Epidermal melanocyte (primary cell): Measurements from ENCODE around the gene FRG2.
"Not testable (repeated sequence)": the region's sequence is repeated elsewhere in the genome, so short reads cannot be mapped to it uniquely, and the experiment has no call there.

Source experiments
- DNase-seq: peaks from one replicate; pipeline ENCODE4 v3.0.0; 2011; ENCODE audit warnings: low spot score; ENCODE audit not compliant: insufficient read length

The FRG2 gene

DNA sequence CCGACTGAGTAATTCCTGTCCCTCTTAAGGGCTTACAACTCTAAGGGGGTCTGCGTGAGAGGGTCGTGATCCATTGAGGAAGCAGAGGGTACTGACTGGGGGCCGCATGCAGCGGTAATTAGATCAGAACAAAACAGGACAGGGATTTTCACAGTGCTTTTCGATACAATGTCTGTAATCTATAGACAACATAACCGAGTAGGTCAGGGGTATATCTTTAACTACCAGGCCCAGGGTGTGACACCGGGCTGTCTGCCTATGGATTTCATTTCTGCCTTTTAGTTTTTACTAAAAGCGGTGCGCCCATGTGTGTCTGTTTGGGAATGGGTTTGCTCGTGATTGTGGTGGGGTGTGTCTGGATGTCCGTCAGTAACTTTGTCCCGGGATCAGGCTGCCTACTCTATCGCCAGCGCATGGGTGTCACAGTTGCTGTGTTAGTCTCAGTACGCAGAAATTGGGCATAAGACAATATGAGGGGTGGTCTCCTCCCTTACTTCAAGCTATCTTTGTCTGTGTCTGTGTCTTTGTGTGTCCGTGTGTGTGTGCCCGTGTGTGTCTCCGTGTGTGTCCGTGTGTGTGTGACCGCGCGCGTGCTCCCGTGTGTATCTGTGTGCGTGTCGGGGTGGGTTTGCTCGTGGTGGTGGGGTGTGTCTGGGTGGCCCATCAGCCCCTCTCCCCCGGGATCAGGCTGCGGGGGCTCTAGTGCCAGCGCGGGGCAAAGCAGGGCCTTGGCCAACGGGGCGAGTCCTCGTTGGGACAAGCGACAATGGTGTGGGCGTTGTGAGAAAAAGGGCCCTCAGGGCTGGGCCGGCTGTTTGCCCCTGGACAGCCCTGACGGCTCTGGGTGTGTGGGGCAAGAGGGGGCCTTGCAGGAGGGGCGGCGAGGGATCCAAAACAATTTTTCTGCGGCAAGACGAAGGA is 10.4 kb downstream of the FRG2 start:
- DNase-seq, result no peak

DNA sequence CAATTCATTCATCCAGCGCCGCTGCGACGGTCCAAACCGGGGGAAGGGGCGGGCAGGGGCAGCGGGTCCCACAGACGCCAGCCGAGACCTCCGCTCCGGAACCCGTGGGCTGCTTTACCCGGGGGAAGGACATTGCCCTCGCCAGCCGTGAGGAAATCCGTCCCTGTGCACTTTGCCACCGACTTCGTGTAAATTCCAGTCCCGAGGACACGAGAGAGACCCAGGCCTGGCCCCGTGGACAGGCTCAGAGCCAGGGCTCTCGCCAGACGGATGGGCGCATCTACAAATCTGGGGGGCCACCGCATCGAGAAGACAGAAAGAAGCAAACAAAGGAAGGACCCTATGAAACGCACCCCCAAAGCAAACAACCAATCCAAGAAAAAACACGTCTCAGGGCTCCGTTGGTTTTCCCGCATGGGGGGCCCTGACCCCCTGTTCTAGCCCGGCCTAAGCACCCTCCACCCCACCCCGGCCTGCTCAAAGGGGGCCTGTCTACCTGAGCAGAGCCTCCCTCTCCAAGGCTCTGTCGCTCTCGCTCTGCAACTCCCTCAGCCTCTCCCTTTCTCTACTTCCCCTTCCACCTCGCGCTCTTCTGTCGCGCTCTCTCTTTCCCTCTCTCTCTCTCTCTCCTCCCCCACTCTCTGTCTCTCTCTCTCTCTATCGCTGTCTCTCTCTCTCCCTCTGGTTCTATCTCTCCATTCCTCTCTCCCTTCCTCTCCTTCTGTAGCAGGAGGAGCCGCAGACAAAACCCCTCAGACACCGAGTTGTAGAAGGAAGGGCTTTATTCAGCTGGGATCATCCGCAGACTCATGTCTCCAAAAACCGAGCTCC is 11.3 kb downstream of the FRG2 start:
- DNase-seq, result no peak

DNA sequence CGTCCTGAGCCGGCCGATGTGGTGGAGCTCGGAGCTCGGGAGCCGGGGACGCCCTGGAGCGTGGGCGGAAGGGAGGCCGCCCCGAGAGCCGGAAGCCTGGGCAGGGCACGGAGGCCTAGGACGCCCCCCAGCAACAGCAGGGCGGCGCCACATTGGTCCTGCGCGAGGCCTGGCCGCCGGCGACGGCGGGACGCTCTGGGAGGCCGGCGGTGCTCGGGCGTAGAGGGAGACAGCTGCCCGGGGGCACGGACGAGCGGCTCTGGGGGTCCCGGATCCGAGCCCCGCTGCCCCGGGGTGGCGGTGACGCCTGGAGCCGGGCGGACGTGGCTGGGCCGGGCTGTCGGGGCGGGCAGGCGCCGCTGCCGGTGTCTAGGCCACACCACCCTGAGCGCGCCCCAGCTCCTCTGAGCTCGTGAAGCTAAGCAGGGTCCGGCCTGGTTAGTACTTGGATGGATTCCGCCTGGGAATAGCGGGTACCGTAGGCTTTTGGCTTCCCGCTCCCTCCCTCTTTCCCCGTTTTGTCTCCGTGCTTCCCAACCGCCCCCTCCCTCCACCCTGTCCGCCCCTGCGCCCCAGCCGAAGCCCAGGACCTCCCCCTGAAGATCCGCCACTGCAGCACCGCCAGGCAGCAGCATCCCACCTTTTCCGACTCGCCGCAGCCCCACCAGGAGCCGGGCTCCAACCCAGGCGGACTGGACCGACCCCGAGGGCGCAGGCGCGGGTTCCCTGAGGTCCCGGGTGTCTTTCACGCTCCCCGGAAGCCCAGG is 12.1 kb downstream of the FRG2 start:
- no peak for DNase-seq

DNA sequence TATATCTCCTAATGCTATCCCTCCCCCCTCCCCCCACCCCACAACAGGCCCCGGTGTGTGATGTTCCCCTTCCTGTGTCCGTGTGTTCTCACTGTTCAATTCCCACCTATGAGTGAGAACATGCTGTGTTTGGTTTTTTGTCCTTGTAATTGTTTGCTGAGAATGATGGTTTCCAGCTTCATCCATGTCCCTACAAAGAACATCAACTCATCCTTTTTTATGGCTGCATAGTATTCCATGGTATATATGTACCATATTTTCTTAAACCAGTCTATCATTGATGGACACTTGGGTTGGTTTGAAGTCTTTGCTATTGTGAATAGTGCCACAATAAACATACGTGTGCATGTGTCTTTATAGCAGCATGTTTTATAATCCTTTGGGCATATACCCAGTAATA is 37.1 kb downstream of the FRG2 start:
- not testable (repeated sequence) for DNase-seq

DNA sequence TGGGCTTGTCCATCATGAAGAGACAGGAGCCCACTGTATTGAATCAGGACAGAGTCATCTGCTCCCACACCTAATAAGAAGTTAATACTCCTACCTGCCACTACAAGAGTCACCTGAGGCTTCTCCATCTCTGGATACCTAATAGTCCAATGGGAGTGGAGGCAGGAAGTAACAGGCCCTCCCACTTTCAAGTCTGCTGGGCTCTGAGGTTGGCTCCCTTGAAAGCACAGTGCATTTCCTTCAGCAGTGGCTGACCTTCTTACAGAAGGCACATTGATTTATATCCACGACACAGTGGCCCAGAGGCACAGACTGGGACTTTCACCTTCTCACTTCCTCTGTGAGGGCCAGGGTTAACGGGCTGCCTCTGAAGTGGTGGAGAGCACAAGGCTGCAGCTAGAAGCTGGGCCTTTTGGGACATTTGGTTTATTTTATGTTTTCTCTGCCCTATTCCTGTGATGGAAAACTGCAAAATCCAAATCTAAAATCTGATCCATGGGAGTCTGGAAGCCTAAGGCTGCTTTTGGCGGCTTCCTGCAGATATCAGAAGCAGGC is 38.1 kb downstream of the FRG2 start:
- no peak for DNase-seq

DNA sequence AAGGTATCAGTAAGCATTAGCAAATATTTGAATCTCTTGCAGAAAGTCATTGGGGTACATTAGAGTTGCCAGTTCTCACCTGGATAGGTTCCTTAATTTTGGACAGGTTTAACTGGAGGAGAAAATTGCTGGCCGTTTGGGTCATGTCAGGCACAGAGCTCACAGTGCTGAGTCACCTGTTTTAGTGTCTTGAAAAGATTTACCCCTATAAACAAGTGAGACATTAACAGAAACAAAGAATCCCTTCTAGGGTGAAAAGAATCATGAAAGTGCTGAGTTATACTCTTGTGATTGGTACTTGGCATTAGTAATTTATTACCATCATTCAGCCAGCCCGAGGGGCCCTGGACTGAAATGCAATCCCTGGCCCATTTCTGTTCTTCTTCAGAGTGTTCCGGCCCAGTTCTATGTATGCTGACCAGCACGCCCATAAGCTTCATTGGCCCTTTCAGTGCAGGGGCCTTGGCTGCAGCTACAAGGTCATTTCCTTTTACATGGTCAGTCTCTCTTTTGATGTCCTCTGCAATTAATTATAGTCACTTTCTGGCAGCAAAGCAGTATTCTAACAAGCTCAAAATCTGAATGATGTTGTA is 41.3 kb downstream of the FRG2 start:
- peak; percentile 24 for DNase-seq

DNA sequence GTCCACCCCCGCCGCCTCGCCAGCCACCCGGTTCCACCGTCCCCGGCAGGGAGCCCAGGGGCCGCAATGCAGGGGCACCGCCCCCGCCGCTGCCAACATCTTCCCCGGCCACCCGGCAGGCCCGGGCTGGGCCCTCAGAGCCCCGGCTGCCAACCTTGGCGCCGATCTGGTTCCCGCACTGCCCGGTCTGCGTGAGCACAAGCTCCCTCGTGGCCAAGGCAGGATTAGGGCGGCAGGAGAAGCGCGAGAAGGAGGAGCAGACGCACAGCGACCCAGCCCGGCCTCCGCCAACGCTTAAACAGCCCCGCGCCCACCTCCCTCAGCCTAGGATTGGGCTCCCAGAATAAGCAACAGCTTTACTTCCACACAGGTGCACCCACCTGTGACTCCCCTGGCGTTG is 42.4 kb downstream of the FRG2 start:
- DNase-seq, result not testable (repeated sequence)

DNA sequence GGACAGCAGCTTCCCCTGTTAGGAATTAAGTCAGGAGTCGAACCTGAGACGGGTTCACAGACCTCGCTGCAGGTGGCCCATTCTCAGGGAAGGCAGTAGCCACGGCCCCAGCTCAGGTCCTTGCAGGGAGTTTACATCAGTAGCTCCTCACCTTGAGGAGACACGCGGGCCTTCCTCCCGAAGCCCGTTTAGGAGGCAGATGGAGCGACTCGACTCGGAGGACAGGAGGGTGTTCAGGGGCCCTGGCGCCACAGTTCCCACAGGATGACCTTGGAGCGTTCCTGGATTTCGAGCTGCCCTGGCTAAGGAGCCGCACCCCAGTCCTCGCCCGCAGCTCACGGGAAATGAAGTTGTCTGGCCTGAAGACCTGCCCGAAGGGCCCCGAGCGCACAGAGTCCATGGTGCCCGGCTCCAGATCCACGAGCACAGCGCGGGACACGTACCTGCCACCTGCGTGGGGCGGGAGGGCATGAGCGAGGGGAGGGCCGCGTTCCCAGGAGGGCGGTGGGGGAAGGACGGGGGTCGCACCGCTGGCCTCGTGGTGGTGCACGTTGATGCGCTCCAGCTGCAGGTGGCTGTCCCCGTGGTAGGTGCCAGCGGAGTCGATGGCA is 43.0 kb downstream of the FRG2 start:
- not testable (repeated sequence) for DNase-seq

GRCh38 chr4:189981970-189982369 is 45.1 kb downstream of the FRG2 start:
- no peak for DNase-seq

- not testable (repeated sequence) for DNase-seq
Measured at GRCh38 chr4:189980292-189980691, 46.8 kb downstream of the FRG2 start.

DNA sequence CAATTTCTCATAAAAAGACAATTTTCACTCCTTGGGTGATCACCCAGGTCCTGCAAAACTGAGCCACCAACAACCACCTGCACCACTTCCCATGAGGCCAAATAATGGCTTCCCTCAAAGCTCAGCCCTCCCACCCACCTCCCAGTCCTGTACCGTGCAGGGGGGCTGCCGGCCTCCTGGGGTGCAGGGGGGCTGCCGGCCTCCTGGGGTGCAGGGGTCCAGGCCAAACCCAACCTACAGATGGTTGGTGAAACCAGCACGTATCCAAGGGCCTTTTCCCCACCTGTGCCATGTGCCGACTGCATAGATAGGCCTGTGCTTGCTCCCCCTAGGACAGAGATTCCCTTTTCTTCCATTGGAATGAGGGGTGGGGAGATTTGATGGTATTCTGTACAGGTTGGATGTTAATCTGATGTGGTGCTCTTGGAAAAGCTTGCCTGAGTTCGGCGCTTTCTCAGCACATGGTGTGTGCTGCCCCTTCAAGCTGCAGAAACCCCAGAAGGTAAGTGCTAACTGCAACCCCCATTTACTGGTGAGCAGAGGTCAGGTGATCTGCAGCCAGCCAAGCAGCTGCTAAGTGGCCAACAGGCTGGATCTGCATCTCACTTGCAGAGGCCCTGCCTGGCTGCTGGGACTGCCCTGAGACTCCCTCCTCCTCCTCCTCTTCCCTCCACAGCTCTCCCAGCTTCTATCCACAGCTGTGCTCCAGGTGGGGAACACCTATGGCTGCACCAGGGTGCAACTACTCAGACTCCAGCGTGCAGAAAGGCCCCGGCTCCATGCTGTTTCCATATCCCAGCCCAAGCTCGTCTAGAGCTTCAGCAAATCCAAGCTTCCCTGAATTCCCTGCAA is 47.6 kb downstream of the FRG2 start:
- DNase-seq, result no peak
